Nephron (organoid): ENCODE data around the gene APBB2.

Source experiments
- H3K27ac Mint-ChIP-seq, 3 experiments: 2 replicates each; pipeline ENCODE4 v1.8.0; 2020; ENCODE audit warnings: mixed read lengths in 3 of 3, mild to moderate bottlenecking in 2 of 3, moderate library complexity in 1 of 3
- H3K27me3 Mint-ChIP-seq: 2 replicates; pipeline ENCODE4 v1.8.0; 2021; ENCODE audit warnings: low read depth, mild to moderate bottlenecking, moderate library complexity, mixed read lengths
- H3K36me3 Mint-ChIP-seq: 2 replicates; pipeline ENCODE4 v1.8.0; 2020; ENCODE audit warnings: low read depth, mixed read lengths
- H3K4me1 Mint-ChIP-seq: 2 replicates; pipeline ENCODE4 v1.8.0; 2020; ENCODE audit warnings: mixed read lengths
- H3K4me3 Mint-ChIP-seq, 3 experiments: 2 replicates each; pipeline ENCODE4 v1.8.0; 2020; ENCODE audit warnings: mild to moderate bottlenecking in 3 of 3, mixed read lengths in 3 of 3, moderate library complexity in 2 of 3
- H3K9me3 Mint-ChIP-seq: 2 replicates; pipeline ENCODE4 v1.8.0; 2020; ENCODE audit warnings: mixed read lengths
- CTCF ChIP-seq, 3 experiments: fragments of 200-600 bp; sonication (generic); IDR thresholded peaks; one replicate each; pipeline ENCODE4 v1.5.0; 2021; ENCODE audit warnings: antibody characterized with exemption in 3 of 3; ENCODE audit not compliant: unreplicated experiment in 3 of 3

Gene APBB2

GRCh38 chr4:40808926-40809457 is 405.4 kb downstream of the APBB2 start:
- H3K36me3 Mint-ChIP-seq = peaks cover 20% of the 10 kb centered on the region
- H3K4me3 Mint-ChIP-seq = no peak overlapping the region
- no peaks in the 10 kb centered on the region for H3K4me1 Mint-ChIP-seq
- no peak for TF ChIP-seq CTCF (IDR thresholded peaks at IDR 0.05; ENCODE audit: unreplicated experiment in 3 of 3)
- no peaks in the 10 kb centered on the region for H3K9me3 Mint-ChIP-seq
- H3K27ac Mint-ChIP-seq = no peak overlapping the region
- H3K27me3 Mint-ChIP-seq = no peaks in the 10 kb centered on the region

- H3K4me1 Mint-ChIP-seq = no peaks in the 10 kb centered on the region
- H3K27me3 Mint-ChIP-seq = no peaks in the 10 kb centered on the region
- H3K9me3 Mint-ChIP-seq = no peaks in the 10 kb centered on the region
- H3K36me3 Mint-ChIP-seq = peaks cover 4% of the 10 kb centered on the region
- TF ChIP-seq CTCF (IDR thresholded peaks at IDR 0.05; ENCODE audit: unreplicated experiment in 3 of 3) = no peak
- H3K27ac Mint-ChIP-seq = no peak overlapping the region
- H3K4me3 Mint-ChIP-seq = no peak overlapping the region
Measured at GRCh38 chr4:40804598-40804997, 409.7 kb downstream of the APBB2 start.

GRCh38 chr4:40800064-40800463 is 414.3 kb downstream of the APBB2 start:
- Mint-ChIP-seq H3K4me1 (no peaks in the 10 kb centered on the region), H3K9me3 (no peaks in the 10 kb centered on the region), H3K27ac (no peak overlapping the region), H3K36me3 (no peaks in the 10 kb centered on the region), H3K27me3 (no peaks in the 10 kb centered on the region), H3K4me3 (no peak overlapping the region)
- no peak for TF ChIP-seq CTCF (IDR thresholded peaks at IDR 0.05; ENCODE audit: unreplicated experiment in 3 of 3)

- Mint-ChIP-seq H3K27ac (no peak overlapping the region), H3K36me3 (no peaks in the 10 kb centered on the region), H3K9me3 (peaks cover 2% of the 10 kb centered on the region), H3K4me3 (no peak overlapping the region), H3K27me3 (no peaks in the 10 kb centered on the region), H3K4me1 (no peaks in the 10 kb centered on the region)
- no peak for TF ChIP-seq CTCF (IDR thresholded peaks at IDR 0.05; ENCODE audit: unreplicated experiment in 3 of 3)
Measured at GRCh38 chr4:40789771-40790170, 424.6 kb downstream of the APBB2 start.

GRCh38 chr4:40789031-40789430 is 425.3 kb downstream of the APBB2 start:
- no peaks in the 10 kb centered on the region for H3K27me3 Mint-ChIP-seq
- TF ChIP-seq CTCF (IDR thresholded peaks at IDR 0.05; ENCODE audit: unreplicated experiment in 3 of 3) = no peak
- H3K4me3 Mint-ChIP-seq = no peak overlapping the region
- H3K27ac Mint-ChIP-seq = no peak overlapping the region
- H3K4me1 Mint-ChIP-seq = no peaks in the 10 kb centered on the region
- peaks cover 2% of the 10 kb centered on the region for H3K36me3 Mint-ChIP-seq
- H3K9me3 Mint-ChIP-seq = peaks cover 5% of the 10 kb centered on the region

GRCh38 chr4:40788331-40788730 is 426.0 kb downstream of the APBB2 start:
- TF ChIP-seq CTCF (IDR thresholded peaks at IDR 0.05; ENCODE audit: unreplicated experiment in 3 of 3) = no peak
- Mint-ChIP-seq H3K4me1 (no peaks in the 10 kb centered on the region), H3K36me3 (peaks cover 8% of the 10 kb centered on the region), H3K27ac (no peak overlapping the region), H3K4me3 (no peak overlapping the region), H3K9me3 (peaks cover 5% of the 10 kb centered on the region), H3K27me3 (no peaks in the 10 kb centered on the region)
